K562 treated with DMSO at 1 percent for 48 hours (cell line): ENCODE results near the gene MSTN. TPM values are rescaled to one million over a fixed set of nuclear protein-coding genes. Genes with fewer than 3 reads are reported as not detected.

ENCODE experiments used
- total RNA-seq: library from RNA; unstranded; fragments of 300-600 nt; gene quantifications from 2 replicates; pipeline ENCODE4 v1.2.3, GENCODE V29; 2022; ENCODE audit warnings: low replicate concordance; ENCODE audit errors: extremely low read depth

The MSTN gene
- total RNA-seq, result not detected in 2 replicates

GRCh38 chr2:190062601-190063000 is at the start of gene MSTN:
TSS of gene MSTN (minus strand) at chr2:190062729. CDS start at chr2:190062596, 133 bp downstream.

